HepG2 (cell line): ENCODE results near the gene NRG2. TPM values are rescaled to one million over a fixed set of nuclear protein-coding genes. Genes with fewer than 3 reads are reported as not detected.

Experiments
- ATAC-seq: fragments of 200-7000 bp; cut with Tn5 transposase; 3 replicates; pipeline ENCODE4 v1.9.1; 2020; ENCODE audit warnings: mild to moderate bottlenecking, moderate library complexity
- BruUV-seq: library from RNA; stranded (reverse); fragments of 400-500 nt; replicated peaks from 2 replicates; lab custom pipeline; 2021; lab: Mats Ljungman, UMichigan
- CTCF ChIA-PET: fragments of 300-600 bp; formaldehyde crosslinking; extraction: SDS; loops from one replicate; lab custom pipeline; 2021; ENCODE audit warnings: low total read pairs, inconsistent platforms, low intra/inter-chr PET ratio; lab: Yijun Ruan, JAX
- POLR2A ChIA-PET: fragments of 350-600 bp; sonication (Branson Sonifier 250); formaldehyde crosslinking; loops from one replicate; lab custom pipeline; 2020; ENCODE audit warnings: antibody characterized with exemption, inconsistent platforms; lab: Yijun Ruan, JAX
- DNase-seq: peaks from one replicate; pipeline ENCODE4 v3.0.0-alpha.2; 2015; ENCODE audit warnings: low spot score
- FAIRE-seq: peaks from 3 replicates; lab custom pipeline; 2011; peaks lifted over from hg19 to GRCh38; lab: Jason Lieb, UNC
- H2AFZ ChIP-seq: one replicate; pipeline ENCODE4 v1.6.1; 2011; ENCODE audit warnings: low read length, inconsistent platforms
- H3K27ac ChIP-seq: fragments of 300-600 bp; 3 replicates; pipeline ENCODE4 v1.8.0; 2011; ENCODE audit warnings: mixed run types, mild to moderate bottlenecking, mixed read lengths, low read length, inconsistent platforms; ENCODE audit not compliant: insufficient read depth; ENCODE audit errors: extremely low read length
- H3K27me3 ChIP-seq, 2 experiments: fragments of 200-600 bp in 1 of 2; 2 replicates in 1 of 2; 3 replicates in 1 of 2; pipeline versions ENCODE4 v1.6.0 to v1.8.0; 2011; ENCODE audit warnings: low read length in 2 of 2, mild to moderate bottlenecking in 2 of 2, moderate library complexity in 2 of 2, inconsistent platforms in 1 of 2; ENCODE audit not compliant: insufficient read depth in 2 of 2, control insufficient read depth in 1 of 2
- H3K36me3 ChIP-seq, 2 experiments: fragments of 200-600 bp in 1 of 2; replicated peaks in 1 of 2; 2 replicates in 1 of 2; 3 replicates in 1 of 2; pipeline versions ENCODE4 v1.5.1 to v1.8.0; 2011; ENCODE audit warnings: low read length in 2 of 2, inconsistent platforms in 1 of 2; ENCODE audit not compliant: insufficient read depth in 2 of 2, control insufficient read depth in 1 of 2
- H3K4me1 ChIP-seq: 2 replicates; pipeline ENCODE4 v1.5.1; 2012; ENCODE audit warnings: low read length, inconsistent platforms; ENCODE audit not compliant: insufficient read depth
- H3K4me2 ChIP-seq: 2 replicates; pipeline ENCODE4 v1.6.0; 2011; ENCODE audit warnings: low read depth, low read length, inconsistent platforms
- H3K4me3 ChIP-seq, 3 experiments: fragments of 200-600 bp in 1 of 3; sonication (generic), shearing (Covaris generic) in 1 of 3; replicated peaks in 1 of 3; 2 replicates each; pipeline ENCODE4 v1.5.1; 2011 to 2016; ENCODE audit warnings: low read length in 3 of 3, inconsistent platforms in 2 of 3, low read depth in 2 of 3, mild to moderate bottlenecking in 2 of 3, control low read depth in 1 of 3, mixed read lengths in 1 of 3; ENCODE audit not compliant: insufficient read depth in 1 of 3
- H3K79me2 ChIP-seq: one replicate; pipeline ENCODE4 v1.6.1; 2011; ENCODE audit warnings: low read length, inconsistent platforms; ENCODE audit not compliant: insufficient read depth
- H3K9ac ChIP-seq: 2 replicates; pipeline ENCODE4 v1.6.0; 2011; ENCODE audit warnings: mild to moderate bottlenecking, low read depth, low read length, inconsistent platforms; ENCODE audit not compliant: insufficient read depth
- H3K9me3 ChIP-seq: 2 replicates; pipeline ENCODE4 v1.5.1; 2012; ENCODE audit warnings: mild to moderate bottlenecking, low read length
- H4K20me1 ChIP-seq: 2 replicates; pipeline ENCODE4 v1.6.0; 2011; ENCODE audit warnings: inconsistent platforms, mild to moderate bottlenecking, low read length, moderate library complexity; ENCODE audit not compliant: insufficient read depth
- ATAD3A ChIP-seq: sonication (generic); formaldehyde crosslinking; IDR thresholded peaks from 2 replicates; pipeline ENCODE4 v1.4.0; 2020; ENCODE audit warnings: missing genetic modification reagents
- MAFF ChIP-seq: IDR thresholded peaks from 2 replicates; pipeline ENCODE4 v1.6.1; 2011; ENCODE audit warnings: low read depth, low read length, improper control_type of control experiment
- MED8 ChIP-seq: sonication (generic); formaldehyde crosslinking; IDR thresholded peaks from 2 replicates; pipeline ENCODE4 v1.8.1; 2023; ENCODE audit warnings: mild to moderate bottlenecking, missing genetic modification reagents; ENCODE audit not compliant: insufficient replicate concordance
- NONO ChIP-seq, 2 experiments: fragments of 450-650 bp in 1 of 2; sonication (generic) in 1 of 2; formaldehyde crosslinking in 1 of 2; IDR thresholded peaks in 1 of 2; conservative IDR thresholded peaks in 1 of 2; 2 replicates each; pipeline versions ENCODE4 v1.6.1 to v1.8.0; 2017 to 2022; ENCODE audit warnings: mild to moderate bottlenecking in 1 of 2, missing genetic modification reagents in 1 of 2, moderate library complexity in 1 of 2
- PHF21A ChIP-seq: sonication (generic); formaldehyde crosslinking; IDR thresholded peaks from 2 replicates; pipeline ENCODE4 v1.5.0; 2020; ENCODE audit warnings: mild to moderate bottlenecking, missing genetic modification reagents
- SRSF9 ChIP-seq: fragments of 200-400 bp; formaldehyde crosslinking; IDR thresholded peaks from 2 replicates; pipeline ENCODE4 v1.6.1; 2018; ENCODE audit warnings: borderline replicate concordance, mild to moderate bottlenecking, low read depth, low read length; ENCODE audit not compliant: insufficient read depth, poor library complexity, severe bottlenecking
- ZFY ChIP-seq: sonication (generic); formaldehyde crosslinking; IDR thresholded peaks from 2 replicates; pipeline ENCODE4 v1.4.0; 2020; ENCODE audit warnings: missing genetic modification reagents
- WGBS: methylation state at CpG from one replicate; pipeline ENCODE4 v1.1.6; 2017; ENCODE audit warnings: low lambda C conversion rate; 5-methylcytosine and 5-hydroxymethylcytosine counted together
- in situ Hi-C: cut with HindIII; loops from 2 replicates; pipeline ENCODE4 v1.10.0; 2017; ENCODE audit warnings: low pct_unique_long_range_greater_than_20kb; ENCODE audit not compliant: extremely low pct_ligation_motif_present
- intact Hi-C: fragments of 100-400 bp; cut with micrococcal nuclease; formaldehyde crosslinking; loops from one replicate; pipeline ENCODE4 v1.10.0; 2022; ENCODE audit not compliant: unreplicated experiment
- polyA plus RNA-seq, 8 experiments: library from polyadenylated mRNA; depleted of rRNA in 3 of 8; stranded (reverse) in 7 of 8; unstranded in 1 of 8; fragments of >200 nt; fragmentation: Illumina TruSeq in 4 of 8; extraction: Trizol in 4 of 8; gene quantifications; 2 replicates each; pipeline versions ENCODE4 v1.2.1 to v1.2.3, GENCODE V29; 2011 to 2016; ENCODE audit warnings: low read depth in 4 of 8, missing spikeins in 1 of 8, mixed read lengths in 1 of 8; ENCODE audit not compliant: insufficient read depth in 1 of 8
- total RNA-seq, 5 experiments: library from RNA; depleted of rRNA; stranded (reverse); fragments of >200 nt; fragmentation: Illumina TruSeq; extraction: Trizol; gene quantifications; 2 replicates each; pipeline ENCODE4 v1.2.3, GENCODE V29; 2016; ENCODE audit warnings: low read depth in 1 of 5

NRG2 gene
- total and polyA plus RNA-seq, 2 of the 13 experiments (the other 11 are each of a cell fraction or from before 2014, with no cell fraction given), result not detected

GRCh38 chr5:139912158-139912557, 130.9 kb downstream of the NRG2 start (continued):
- TF ChIP-seq NONO (IDR thresholded peaks at IDR 0.05), result no peak
- no peak for TF ChIP-seq NONO (CRISPR knock-in tag; conservative IDR thresholded peaks at IDR 0.05)

- Histone ChIP-seq H3K9ac (no peak overlapping the region), H3K27me3 (peaks cover 0 to 11% of the 10 kb centered on the region in 2 experiments; a peak in 1 of 5 replicates), H3K4me2 (no peak overlapping the region), H3K27ac (no peak overlapping the region), H3K36me3 (no peaks in the 10 kb centered on the region), H3K9me3 (no peaks in the 10 kb centered on the region), H4K20me1 (no peaks in the 10 kb centered on the region), H3K4me3 (no peak overlapping the region), H3K79me2 (no peaks in the 10 kb centered on the region), H3K4me1 (no peaks in the 10 kb centered on the region; the same call in 1 of the 2 replicates), H2AFZ (no peak overlapping the region)
- in situ Hi-C loops (no loop called here), intact Hi-C loops (no loop called here)
- no peak for ATAC-seq
- DNase-seq, result no peak
- no TSS peak for BruUV-seq
- WGBS, result 93% methylated on average over 2 of the region's 4 CpGs
- no peak for TF ChIP-seq SRSF9
- no peak for TF ChIP-seq ATAD3A (CRISPR knock-in tag)
- no peak for TF ChIP-seq MAFF
- TF ChIP-seq ZFY (CRISPR knock-in tag), result no peak
- TF ChIP-seq MED8 (CRISPR knock-in tag), result no peak
- TF ChIP-seq PHF21A (CRISPR knock-in tag), result no peak
- ChIA-PET CTCF (no interaction called here), POLR2A (no interaction called here)
- no peak for FAIRE-seq
These were observed 131.5 kb downstream of the NRG2 start for GRCh38 chr5:139911425-139912120.
